ENCODE data around the gene PPFIA3. TPM values are rescaled to one million over a fixed set of nuclear protein-coding genes. Genes with fewer than 3 reads are reported as not detected.

PPFIA3 gene
- total and polyA plus RNA-seq, 2 of the 8 experiments (the other 6 are each of a cell fraction or from before 2014, with no cell fraction given) = 15.9 to 25.3 TPM

DNA sequence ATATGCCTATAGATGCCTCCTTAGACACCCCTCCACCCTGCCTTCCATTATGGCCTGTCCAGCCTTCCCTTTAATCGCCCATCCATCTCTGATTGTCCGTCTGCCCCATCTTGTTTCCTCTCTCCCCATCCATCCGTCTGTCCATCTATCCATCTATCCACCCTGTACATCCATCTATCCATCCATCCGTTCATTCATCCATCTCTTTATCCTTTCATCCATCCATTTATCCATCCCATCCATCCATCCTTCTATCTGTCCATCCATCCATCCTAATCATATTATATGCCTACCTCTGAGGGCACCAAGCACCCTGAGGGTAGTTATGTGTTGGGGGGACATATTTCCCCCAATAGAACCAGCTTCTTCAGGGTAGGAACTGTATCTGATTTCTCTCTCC, 61.3 kb downstream of the PPFIA3 start:
- H2BK20ac ChIP-seq (ENCODE audit: low read length) = no peak overlapping the region
- 0 out of 7 replicates have a peak, but pooled peaks cover 0 to 2% (median 0%) of the 10 kb centered on the region in 4 experiments for H3K4me1 ChIP-seq (replicated peaks in 1 of 4; ENCODE audit: control insufficient read depth in 3 of 4, insufficient read depth in 4 of 4, low read length in 3 of 4)
- H2BK15ac ChIP-seq (ENCODE audit: low read length) = no peak overlapping the region
- CTCF ChIA-PET (ENCODE audit: partially characterized antibody) = interaction anchor here (0.6 to 6.8 kb wide), 6 partner anchors 14 to 360 kb away, joined by 3 to 43 read pairs (median 3); no protein-coding TSS in a partner anchor
- H3K56ac ChIP-seq (replicated peaks; ENCODE audit: insufficient read length, low read depth, low read length) = no peak overlapping the region
- no peak overlapping the region for H3K23ac ChIP-seq (ENCODE audit: insufficient read length)
- no peak overlapping the region for H3K4me2 ChIP-seq (ENCODE audit: insufficient read depth in 1 of 2, low read depth in 2 of 2, low read length in 2 of 2)
- POLR2A ChIA-PET (ENCODE audit: partially characterized antibody) = interaction anchor here (1.0 kb wide), 2 partner anchors 30 to 42 kb away, joined by 3 read pairs; no protein-coding TSS in a partner anchor
- no peak overlapping the region for H2AFZ ChIP-seq (ENCODE audit: low read length)
- FAIRE-seq (no peak), DNase-seq (ENCODE audit: low read depth in 1 of 2, low spot score in 2 of 2) (no peak)
- TF ChIP-seq EP300 (IDR thresholded peaks at IDR 0.05; ENCODE audit: borderline replicate concordance in 1 of 2, low read depth in 2 of 2, low read length in 2 of 2) = no peak
- no peak for TF ChIP-seq CTCF (IDR thresholded peaks at IDR 0.05; ENCODE audit: control extremely low read depth in 1 of 3, insufficient read depth in 1 of 3, low read depth in 1 of 3, low read length in 3 of 3)
- no peak for TF ChIP-seq RNF2 (IDR thresholded peaks at IDR 0.05; ENCODE audit: borderline replicate concordance, low read depth, low read length, missing control alignments, poor library complexity, severe bottlenecking)
- no peak for TF ChIP-seq POU5F1 (IDR thresholded peaks at IDR 0.05; ENCODE audit: low read depth, low read length)
- TF ChIP-seq CTBP2 (IDR thresholded peaks at IDR 0.05; ENCODE audit: borderline replicate concordance, insufficient read depth, insufficient read length, low read length) = no peak
- no peak for TF ChIP-seq JUN (IDR thresholded peaks at IDR 0.05; ENCODE audit: low read depth, low read length)
- no peak for TF ChIP-seq SAP30 (IDR thresholded peaks at IDR 0.05; ENCODE audit: insufficient read depth, insufficient replicate concordance, low read length)
- H2BK12ac ChIP-seq (ENCODE audit: low read depth, low read length) = no peak overlapping the region
- no peak overlapping the region for H2AK5ac ChIP-seq (ENCODE audit: low read depth, low read length)
- 96 to 100% methylated on average over 1 to 4 of the region's 4 CpGs for WGBS, 2 experiments (ENCODE audit: extremely low coverage in 1 of 2, insufficient coverage in 1 of 2, insufficient read length in 1 of 2, insufficient replicate concordance in 2 of 2, low coverage in 1 of 2, low lambda C conversion rate in 2 of 2, missing lambda C conversion rate in 1 of 2)
- no peaks in the 10 kb centered on the region for H3K9me3 ChIP-seq (ENCODE audit: insufficient read depth in 2 of 2, low read depth in 1 of 2, low read length in 1 of 2)
- H3K27me3 ChIP-seq (replicated peaks in 1 of 4; ENCODE audit: control insufficient read depth in 3 of 4, extremely low read depth in 1 of 4, insufficient read depth in 3 of 4, low read length in 3 of 4) = no peaks in the 10 kb centered on the region; a peak in 1 of 7 replicates
- no peaks in the 10 kb centered on the region for H4K20me1 ChIP-seq (replicated peaks in 1 of 2; ENCODE audit: control insufficient read depth in 1 of 2, insufficient read depth in 2 of 2, low read length in 2 of 2)
- no peaks in the 10 kb centered on the region for H3K79me1 ChIP-seq (ENCODE audit: low read depth, low read length)
- no peak overlapping the region for H4K8ac ChIP-seq (ENCODE audit: extremely low read depth, insufficient read depth, low read length)
- no peak overlapping the region for H3K4me3 ChIP-seq (ENCODE audit: extremely low read depth in 1 of 4, insufficient read depth in 2 of 4, low read depth in 3 of 4, low read length in 4 of 4)
- peaks cover 8% of the 10 kb centered on the region; the same call in 1 of the 2 replicates for H3K23me2 ChIP-seq (ENCODE audit: low read depth, low read length)
- H3K27ac ChIP-seq (ENCODE audit: low read depth, low read length) = no peak overlapping the region
- H3K36me3 ChIP-seq (ENCODE audit: control insufficient read depth in 2 of 4, insufficient read depth in 4 of 4, low read length in 3 of 4) = no peaks in the 10 kb centered on the region
- H3K9ac ChIP-seq (replicated peaks in 1 of 4; ENCODE audit: extremely low read depth in 1 of 4, low read depth in 3 of 4, low read length in 3 of 4) = no peak overlapping the region
- H3K18ac ChIP-seq (ENCODE audit: extremely low read depth, low read length) = no peak overlapping the region
- no peak overlapping the region for H4K91ac ChIP-seq (replicated peaks; ENCODE audit: insufficient read length, low read length)
- H2BK5ac ChIP-seq (ENCODE audit: low read depth, low read length) = no peak overlapping the region
- H3K4ac ChIP-seq (replicated peaks; ENCODE audit: insufficient read length, low read depth, low read length) = no peak overlapping the region
- H3K14ac ChIP-seq (ENCODE audit: insufficient read length) = no peak overlapping the region
- H2BK120ac ChIP-seq (replicated peaks; ENCODE audit: low read depth, low read length) = no peak overlapping the region
- no peak overlapping the region for H4K5ac ChIP-seq (ENCODE audit: insufficient read length, low read depth, low read length)
- H3K79me2 ChIP-seq (ENCODE audit: control insufficient read depth in 1 of 2, insufficient read depth in 2 of 2, low read length in 2 of 2) = no peaks in the 10 kb centered on the region

All from H1 (cell line).